22Rv1 (cell line): Measurements from ENCODE around the gene GMPPA.

ENCODE experiments used
- ZFX ChIP-seq: fragments of 450-650 bp; IDR thresholded peaks from 2 replicates; pipeline ENCODE4 v1.6.1; 2017; ENCODE audit warnings: antibody characterized with exemption, borderline replicate concordance
- TF ChIP-seq, protein P1 (sequence below): fragments of 450-650 bp; IDR thresholded peaks from 2 replicates; pipeline ENCODE4 v1.5.1; 2017; ENCODE audit warnings: mild to moderate bottlenecking

DNA sequence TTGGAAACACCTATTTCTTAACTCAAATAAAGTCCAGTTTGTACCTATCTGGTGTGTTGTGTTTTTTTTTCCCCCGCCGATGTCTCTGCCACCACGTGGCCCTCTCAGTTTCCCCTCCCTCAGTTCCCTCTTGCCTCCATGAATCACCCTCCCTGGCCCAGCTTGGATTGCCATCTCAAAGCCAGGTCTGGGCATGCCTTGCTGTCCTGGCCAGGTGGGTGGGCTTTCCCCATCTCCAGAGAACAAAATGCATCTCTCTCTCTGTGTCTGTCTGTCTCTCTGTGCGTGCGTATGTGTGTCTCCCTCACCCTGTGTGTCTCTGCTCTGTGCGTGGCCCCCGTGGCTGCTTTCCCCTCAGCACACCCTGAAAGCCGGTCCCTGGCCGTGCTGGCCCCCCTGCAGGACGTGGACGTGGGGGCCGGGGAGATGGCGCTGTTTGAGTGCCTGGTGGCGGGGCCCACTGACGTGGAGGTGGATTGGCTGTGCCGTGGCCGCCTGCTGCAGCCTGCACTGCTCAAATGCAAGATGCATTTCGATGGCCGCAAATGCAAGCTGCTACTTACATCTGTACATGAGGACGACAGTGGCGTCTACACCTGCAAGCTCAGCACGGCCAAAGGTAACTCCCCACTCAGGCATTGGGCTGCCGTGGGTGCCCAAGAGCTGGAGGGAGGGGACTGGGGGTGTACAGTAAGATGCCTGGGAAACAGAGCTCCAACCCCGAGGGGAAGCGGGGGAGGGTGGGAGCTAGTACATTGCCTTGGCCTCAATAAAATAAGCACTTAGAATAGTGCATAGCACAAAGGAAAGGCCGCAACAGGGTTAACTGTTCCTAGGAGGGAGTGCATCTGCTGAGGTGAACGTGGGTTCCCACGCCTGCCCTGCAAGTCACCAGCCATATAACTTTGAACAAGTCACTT, 31.6 kb upstream of the GMPPA start:
- TF ChIP-seq, protein P1, sequence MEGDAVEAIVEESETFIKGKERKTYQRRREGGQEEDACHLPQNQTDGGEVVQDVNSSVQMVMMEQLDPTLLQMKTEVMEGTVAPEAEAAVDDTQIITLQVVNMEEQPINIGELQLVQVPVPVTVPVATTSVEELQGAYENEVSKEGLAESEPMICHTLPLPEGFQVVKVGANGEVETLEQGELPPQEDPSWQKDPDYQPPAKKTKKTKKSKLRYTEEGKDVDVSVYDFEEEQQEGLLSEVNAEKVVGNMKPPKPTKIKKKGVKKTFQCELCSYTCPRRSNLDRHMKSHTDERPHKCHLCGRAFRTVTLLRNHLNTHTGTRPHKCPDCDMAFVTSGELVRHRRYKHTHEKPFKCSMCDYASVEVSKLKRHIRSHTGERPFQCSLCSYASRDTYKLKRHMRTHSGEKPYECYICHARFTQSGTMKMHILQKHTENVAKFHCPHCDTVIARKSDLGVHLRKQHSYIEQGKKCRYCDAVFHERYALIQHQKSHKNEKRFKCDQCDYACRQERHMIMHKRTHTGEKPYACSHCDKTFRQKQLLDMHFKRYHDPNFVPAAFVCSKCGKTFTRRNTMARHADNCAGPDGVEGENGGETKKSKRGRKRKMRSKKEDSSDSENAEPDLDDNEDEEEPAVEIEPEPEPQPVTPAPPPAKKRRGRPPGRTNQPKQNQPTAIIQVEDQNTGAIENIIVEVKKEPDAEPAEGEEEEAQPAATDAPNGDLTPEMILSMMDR = no peak
- TF ChIP-seq ZFX = no peak
